Thoracic aorta (tissue), 2 donors: Measurements from ENCODE around the gene CYP4V2. TPM values are rescaled to one million over a fixed set of nuclear protein-coding genes. Genes with fewer than 3 reads are reported as not detected.

Experiments used
- ATAC-seq: fragments of 150-250 bp; one replicate; pipeline ENCODE4 v1.8.0; 2017; ENCODE audit warnings: low read depth; ENCODE audit not compliant: insufficient number of reproducible peaks, low FRiP score
- DNase-seq: peaks from one replicate; pipeline ENCODE4 v3.0.0-alpha.2; 2020; ENCODE audit warnings: low spot score
- H3K27ac ChIP-seq, 2 donors: fragments of 200-600 bp; sonication (generic); 1 replicate in 1 of 2; 2 replicates in 1 of 2; pipeline ENCODE4 v1.5.1; 2016; ENCODE audit warnings: mild to moderate bottlenecking in 2 of 2, moderate library complexity in 2 of 2
- H3K27me3 ChIP-seq: fragments of 200-600 bp; sonication (generic); replicated peaks from 2 replicates; pipeline ENCODE4 v1.6.0; 2016; ENCODE audit warnings: mild to moderate bottlenecking; ENCODE audit not compliant: insufficient read depth
- H3K36me3 ChIP-seq: fragments of 200-600 bp; sonication (generic); one replicate; pipeline ENCODE4 v1.5.1; 2016
- H3K4me1 ChIP-seq, 2 donors: fragments of 200-600 bp; sonication (generic); 1 replicate in 1 of 2; 2 replicates in 1 of 2; pipeline versions ENCODE4 v1.5.1 to v1.6.0; 2016; ENCODE audit warnings: low read depth in 2 of 2, mild to moderate bottlenecking in 1 of 2; ENCODE audit not compliant: control insufficient read depth in 1 of 2
- H3K4me3 ChIP-seq: fragments of 200-600 bp; sonication (generic); 2 replicates; pipeline ENCODE4 v1.5.1; 2016; ENCODE audit warnings: mild to moderate bottlenecking
- H3K9me3 ChIP-seq: fragments of 200-600 bp; sonication (generic); 2 replicates; pipeline ENCODE4 v1.5.1; 2016
- total RNA-seq, 2 donors: library from RNA; depleted of rRNA; stranded (reverse); fragments of >200 nt; gene quantifications; one replicate each; pipeline versions ENCODE4 v1.1.0 to v1.2.3, GENCODE V29; 2016
- TF ChIP-seq, protein P1 (sequence below): fragments of 200-600 bp; sonication (generic); IDR thresholded peaks from one replicate; pipeline ENCODE4 v1.5.1; 2019; ENCODE audit warnings: antibody characterized with exemption

CYP4V2 gene
- total RNA-seq, 2 donors from 2014 or later, result 41.8 to 61.2 TPM

DNA sequence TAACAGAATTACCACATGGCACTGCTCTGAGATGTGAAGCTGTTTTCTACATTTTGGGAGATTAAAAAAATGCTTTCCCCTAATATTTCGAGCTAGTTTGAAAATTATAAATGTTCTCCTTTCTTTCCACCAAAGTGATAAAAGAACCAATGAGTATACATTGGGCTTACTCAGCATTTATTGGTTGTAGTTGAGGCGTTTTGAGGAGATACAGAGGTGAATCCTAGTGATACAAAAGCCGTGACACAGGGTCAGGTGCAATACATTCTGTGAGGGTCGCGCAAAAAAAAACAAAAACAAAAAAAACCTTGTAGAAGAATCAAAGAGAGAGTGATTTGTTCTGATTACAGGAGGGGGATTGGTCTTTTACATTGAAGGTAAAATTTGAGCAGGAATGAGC, 32.4 kb upstream of the CYP4V2 start:
- Histone ChIP-seq H3K36me3 (peaks cover 7% of the 10 kb centered on the region), H3K27me3 (no peaks in the 10 kb centered on the region), H3K4me1 (no peaks in the 10 kb centered on the region), H3K9me3 (no peaks in the 10 kb centered on the region), H3K4me3 (no peak overlapping the region), H3K27ac (no peak overlapping the region)
- TF ChIP-seq, protein P1, sequence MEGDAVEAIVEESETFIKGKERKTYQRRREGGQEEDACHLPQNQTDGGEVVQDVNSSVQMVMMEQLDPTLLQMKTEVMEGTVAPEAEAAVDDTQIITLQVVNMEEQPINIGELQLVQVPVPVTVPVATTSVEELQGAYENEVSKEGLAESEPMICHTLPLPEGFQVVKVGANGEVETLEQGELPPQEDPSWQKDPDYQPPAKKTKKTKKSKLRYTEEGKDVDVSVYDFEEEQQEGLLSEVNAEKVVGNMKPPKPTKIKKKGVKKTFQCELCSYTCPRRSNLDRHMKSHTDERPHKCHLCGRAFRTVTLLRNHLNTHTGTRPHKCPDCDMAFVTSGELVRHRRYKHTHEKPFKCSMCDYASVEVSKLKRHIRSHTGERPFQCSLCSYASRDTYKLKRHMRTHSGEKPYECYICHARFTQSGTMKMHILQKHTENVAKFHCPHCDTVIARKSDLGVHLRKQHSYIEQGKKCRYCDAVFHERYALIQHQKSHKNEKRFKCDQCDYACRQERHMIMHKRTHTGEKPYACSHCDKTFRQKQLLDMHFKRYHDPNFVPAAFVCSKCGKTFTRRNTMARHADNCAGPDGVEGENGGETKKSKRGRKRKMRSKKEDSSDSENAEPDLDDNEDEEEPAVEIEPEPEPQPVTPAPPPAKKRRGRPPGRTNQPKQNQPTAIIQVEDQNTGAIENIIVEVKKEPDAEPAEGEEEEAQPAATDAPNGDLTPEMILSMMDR, result no peak
- ATAC-seq, result no peak
- no peak for DNase-seq

DNA sequence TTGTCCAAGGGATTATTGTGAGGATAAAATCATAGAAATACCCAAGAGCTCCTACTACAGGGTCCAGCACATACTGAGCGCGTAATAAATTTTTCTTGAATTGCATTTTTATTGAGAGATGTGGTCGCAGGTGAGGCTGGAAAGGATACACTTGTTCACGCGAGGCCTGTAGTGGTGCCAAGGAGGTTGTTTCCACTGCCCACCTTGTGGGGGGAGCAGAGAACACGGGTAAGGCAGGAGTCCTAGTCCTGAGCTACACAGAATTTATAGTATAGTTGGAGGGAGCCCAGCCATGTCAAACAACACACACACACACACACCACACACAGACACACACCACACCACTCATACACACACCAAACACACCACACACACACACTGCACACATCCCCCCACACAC, 31.8 kb upstream of the CYP4V2 start:
- Histone ChIP-seq H3K27ac (no peak overlapping the region), H3K4me3 (no peak overlapping the region), H3K27me3 (no peaks in the 10 kb centered on the region), H3K4me1 (no peaks in the 10 kb centered on the region), H3K36me3 (peaks cover 7% of the 10 kb centered on the region), H3K9me3 (no peaks in the 10 kb centered on the region)
- TF ChIP-seq, protein P1, result no peak
- DNase-seq, result no peak
- no peak for ATAC-seq

DNA sequence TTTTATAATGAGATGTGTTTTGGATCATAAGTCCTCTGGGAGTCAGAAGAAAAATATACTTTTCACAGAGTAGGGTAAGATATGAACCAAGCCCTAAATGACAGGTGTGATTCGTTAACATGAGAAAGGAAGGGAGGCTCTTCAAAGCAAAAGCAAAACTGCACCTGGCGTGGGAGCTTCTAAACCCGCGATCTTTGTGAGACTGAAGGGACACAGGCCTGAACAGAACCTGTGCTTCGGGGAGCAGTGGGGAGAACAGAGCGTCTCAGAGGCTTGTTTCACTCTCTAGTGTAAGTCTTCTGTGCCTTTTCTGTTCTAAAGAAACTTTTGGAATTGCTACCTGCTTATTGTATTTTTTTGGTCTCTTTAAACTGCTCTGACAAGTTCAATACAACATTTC, 30.2 kb upstream of the CYP4V2 start:
- peaks cover 7% of the 10 kb centered on the region for H3K36me3 ChIP-seq
- TF ChIP-seq, protein P1, result no peak
- DNase-seq, result no peak

DNA sequence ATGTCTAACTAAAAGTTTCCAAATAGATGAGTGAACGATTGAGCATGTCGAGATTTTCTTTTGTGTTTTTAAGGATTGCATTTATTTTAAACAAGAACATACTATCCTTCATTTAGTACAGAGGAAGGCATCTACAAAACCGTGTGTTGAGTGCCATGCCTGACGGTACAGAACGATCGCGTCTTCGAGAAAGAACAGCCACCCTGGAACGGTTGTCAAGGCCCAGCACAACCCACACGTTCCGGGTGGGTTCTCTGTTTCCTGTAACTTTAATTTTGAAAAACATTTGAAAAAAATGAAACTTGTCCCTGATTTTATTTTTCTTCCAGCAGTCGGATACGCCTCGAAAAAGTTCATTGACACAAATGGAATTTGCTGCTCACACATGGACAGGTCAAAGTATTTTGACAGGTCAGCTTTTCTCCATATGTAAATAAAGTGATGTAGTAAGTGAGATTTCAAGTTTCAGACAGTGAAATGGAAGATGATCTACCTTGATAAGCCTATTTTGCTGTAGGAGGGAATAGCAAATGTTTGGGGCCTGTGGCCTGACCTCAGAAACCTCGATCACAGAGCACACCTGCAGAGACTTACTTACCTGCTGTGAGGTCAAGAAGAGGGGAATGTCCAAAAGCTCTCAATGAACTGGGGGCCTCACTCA, 24.4 kb upstream of the CYP4V2 start:
- H3K27ac ChIP-seq, result no peak overlapping the region
- H3K4me3 ChIP-seq, result no peak overlapping the region
- H3K27me3 ChIP-seq, result no peaks in the 10 kb centered on the region
- no peak for ATAC-seq
- peaks cover 4% of the 10 kb centered on the region for H3K36me3 ChIP-seq
- no peak for DNase-seq
- TF ChIP-seq, protein P1, result no peak
- no peaks in the 10 kb centered on the region for H3K9me3 ChIP-seq
- H3K4me1 ChIP-seq, result no peaks in the 10 kb centered on the region

More for the DNA sequence above, 30.2 kb upstream of the CYP4V2 start:
- no peaks in the 10 kb centered on the region for H3K27me3 ChIP-seq
- H3K4me1 ChIP-seq, result no peaks in the 10 kb centered on the region
- H3K27ac ChIP-seq, result no peak overlapping the region
- no peak for ATAC-seq
- H3K4me3 ChIP-seq, result no peak overlapping the region
- H3K9me3 ChIP-seq, result no peaks in the 10 kb centered on the region

DNA sequence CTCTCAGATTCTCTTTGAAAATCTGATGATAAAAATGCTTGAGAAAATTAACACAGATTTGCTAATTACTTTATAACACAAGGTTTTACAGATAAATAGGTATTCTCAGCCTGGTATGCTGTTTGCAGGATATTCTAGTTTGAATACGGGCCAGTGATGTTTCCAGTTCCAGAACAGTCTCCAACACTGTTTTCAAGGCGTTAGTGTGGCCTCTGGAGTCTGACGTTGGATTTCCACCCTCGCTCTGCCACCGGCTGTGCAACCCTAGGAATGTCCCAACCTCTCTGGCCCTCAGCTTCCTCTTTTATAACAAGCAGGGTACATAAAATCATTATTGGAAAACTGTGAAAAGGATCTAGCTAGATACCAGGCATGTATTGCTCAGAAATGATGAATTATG, 23.8 kb upstream of the CYP4V2 start:
- H3K4me1 ChIP-seq, result no peaks in the 10 kb centered on the region
- H3K36me3 ChIP-seq, result peaks cover 4% of the 10 kb centered on the region
- no peaks in the 10 kb centered on the region for H3K9me3 ChIP-seq
- no peaks in the 10 kb centered on the region for H3K27me3 ChIP-seq
- no peak for ATAC-seq
- H3K4me3 ChIP-seq, result no peak overlapping the region
- TF ChIP-seq, protein P1, result no peak
- H3K27ac ChIP-seq, result no peak overlapping the region
- no peak for DNase-seq
